ENCODE results near the gene PRKAG2. TPM values are rescaled to one million over a fixed set of nuclear protein-coding genes. Genes with fewer than 3 reads are reported as not detected.
"Not testable (repeated sequence)": the region's sequence is repeated elsewhere in the genome, so short reads cannot be mapped to it uniquely, and the experiment has no call there.

PRKAG2 gene
- total RNA-seq, 2 experiments from 2014 or later = 18.4 to 29.9 TPM

- DNase-seq (no peak), ATAC-seq (no peak)
- Mint-ChIP-seq H3K4me1 (peaks cover 10% of the 10 kb centered on the region), H3K9me3 (ENCODE audit: low read depth) (no peaks in the 10 kb centered on the region), H3K27me3 (no peaks in the 10 kb centered on the region), H3K4me3 (no peak overlapping the region), H3K27ac (no peak overlapping the region), H3K36me3 (no peaks in the 10 kb centered on the region)
- CTCF ChIA-PET = no interaction called here
Measured at GRCh38 chr7:151832138-151832537, 44.8 kb downstream of the PRKAG2 start.

DNA sequence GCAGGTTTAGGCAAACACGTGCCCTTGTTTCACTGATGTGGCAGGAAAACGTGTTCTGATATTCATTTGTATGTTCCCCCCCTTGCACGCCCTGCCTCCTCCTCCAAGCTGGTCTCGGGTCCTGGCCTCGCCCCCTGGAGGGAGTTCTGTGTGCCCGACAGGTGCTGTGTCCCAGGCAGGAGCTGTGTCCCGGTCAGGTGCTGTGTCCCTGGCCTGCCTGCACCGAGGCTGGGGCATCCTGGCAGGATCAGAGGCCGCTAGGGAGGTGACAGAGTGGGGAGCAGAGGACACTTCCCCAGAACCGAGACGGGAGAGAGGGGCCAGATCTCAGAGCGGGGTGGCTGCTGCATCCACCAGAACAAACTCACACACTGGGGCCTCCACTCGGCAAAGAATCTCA lies 45.3 kb downstream of the PRKAG2 start:
- peaks cover 10% of the 10 kb centered on the region for H3K4me1 Mint-ChIP-seq
- H3K36me3 Mint-ChIP-seq = no peaks in the 10 kb centered on the region
- DNase-seq = no peak
- no peak overlapping the region for H3K4me3 Mint-ChIP-seq
- CTCF ChIA-PET = no interaction called here
- no peaks in the 10 kb centered on the region for H3K27me3 Mint-ChIP-seq
- H3K27ac Mint-ChIP-seq = no peak overlapping the region
- ATAC-seq = no peak
- no peaks in the 10 kb centered on the region for H3K9me3 Mint-ChIP-seq (ENCODE audit: low read depth)

GRCh38 chr7:151830121-151830830 lies 46.6 kb downstream of the PRKAG2 start:
- Mint-ChIP-seq H3K4me3 (no peak overlapping the region), H3K4me1 (peaks cover 10% of the 10 kb centered on the region), H3K27ac (no peak overlapping the region), H3K9me3 (ENCODE audit: low read depth) (no peaks in the 10 kb centered on the region), H3K27me3 (no peaks in the 10 kb centered on the region), H3K36me3 (no peaks in the 10 kb centered on the region)
- ATAC-seq = no peak
- CTCF ChIA-PET = no interaction called here
- DNase-seq = no peak

- no peak overlapping the region for H3K27ac Mint-ChIP-seq
- DNase-seq = no peak
- H3K36me3 Mint-ChIP-seq = no peaks in the 10 kb centered on the region
Measured at GRCh38 chr7:151829707-151830106, 47.2 kb downstream of the PRKAG2 start.

GRCh38 chr7:151827620-151828019 lies 49.3 kb downstream of the PRKAG2 start:
- ATAC-seq = no peak
- Mint-ChIP-seq H3K27me3 (no peaks in the 10 kb centered on the region), H3K27ac (no peak overlapping the region), H3K4me3 (no peak overlapping the region), H3K4me1 (peaks cover 4% of the 10 kb centered on the region), H3K36me3 (no peaks in the 10 kb centered on the region), H3K9me3 (ENCODE audit: low read depth) (no peaks in the 10 kb centered on the region)
- CTCF ChIA-PET = interaction anchor here (0.6 kb wide), 1 partner anchor 47 kb away, joined by 3 read pairs; no protein-coding TSS in a partner anchor
- no peak for DNase-seq

More at GRCh38 chr7:151829707-151830106, 47.2 kb downstream of the PRKAG2 start:
- no peak overlapping the region for H3K4me3 Mint-ChIP-seq
- H3K27me3 Mint-ChIP-seq = no peaks in the 10 kb centered on the region
- H3K9me3 Mint-ChIP-seq (ENCODE audit: low read depth) = no peaks in the 10 kb centered on the region
- CTCF ChIA-PET = interaction anchor here (0.9 to 1.2 kb wide), 2 partner anchors 10 to 46 kb away, joined by 4 to 6 read pairs; no protein-coding TSS in a partner anchor
- no peak for ATAC-seq
- peaks cover 10% of the 10 kb centered on the region for H3K4me1 Mint-ChIP-seq

DNA sequence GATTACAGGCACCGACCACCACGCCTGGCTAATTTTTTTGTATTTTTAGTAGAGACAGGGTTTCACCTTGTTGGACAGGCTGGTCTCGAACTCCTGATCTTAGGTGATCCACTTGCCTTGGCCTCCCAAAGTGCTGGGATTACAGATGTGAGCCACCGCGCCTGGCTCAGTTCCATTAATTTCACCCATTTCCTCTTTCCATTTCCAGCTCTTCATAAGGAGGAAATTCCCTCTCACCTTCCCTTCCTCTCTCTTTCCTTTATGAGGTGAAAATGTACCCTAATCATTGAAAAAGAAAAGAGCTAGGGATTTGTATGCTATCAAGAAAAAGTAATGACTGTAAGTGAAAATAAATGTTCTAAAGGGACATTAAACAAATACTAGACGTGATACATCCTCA lies 50.6 kb downstream of the PRKAG2 start:
- DNase-seq; H3K27ac Mint-ChIP-seq; H3K4me3 Mint-ChIP-seq; H3K27me3 Mint-ChIP-seq; H3K9me3 Mint-ChIP-seq (ENCODE audit: low read depth); H3K36me3 Mint-ChIP-seq; H3K4me1 Mint-ChIP-seq; ATAC-seq; CTCF ChIA-PET: not testable (repeated sequence)

- H3K27ac Mint-ChIP-seq = no peak overlapping the region
- no peaks in the 10 kb centered on the region for H3K9me3 Mint-ChIP-seq (ENCODE audit: low read depth)
- H3K4me3 Mint-ChIP-seq = no peak overlapping the region
- DNase-seq = no peak
- CTCF ChIA-PET = no interaction called here
- ATAC-seq = no peak
- peaks cover 4% of the 10 kb centered on the region for H3K4me1 Mint-ChIP-seq
- no peaks in the 10 kb centered on the region for H3K27me3 Mint-ChIP-seq
- no peaks in the 10 kb centered on the region for H3K36me3 Mint-ChIP-seq
Measured at GRCh38 chr7:151825721-151826120, 51.2 kb downstream of the PRKAG2 start.

DNA sequence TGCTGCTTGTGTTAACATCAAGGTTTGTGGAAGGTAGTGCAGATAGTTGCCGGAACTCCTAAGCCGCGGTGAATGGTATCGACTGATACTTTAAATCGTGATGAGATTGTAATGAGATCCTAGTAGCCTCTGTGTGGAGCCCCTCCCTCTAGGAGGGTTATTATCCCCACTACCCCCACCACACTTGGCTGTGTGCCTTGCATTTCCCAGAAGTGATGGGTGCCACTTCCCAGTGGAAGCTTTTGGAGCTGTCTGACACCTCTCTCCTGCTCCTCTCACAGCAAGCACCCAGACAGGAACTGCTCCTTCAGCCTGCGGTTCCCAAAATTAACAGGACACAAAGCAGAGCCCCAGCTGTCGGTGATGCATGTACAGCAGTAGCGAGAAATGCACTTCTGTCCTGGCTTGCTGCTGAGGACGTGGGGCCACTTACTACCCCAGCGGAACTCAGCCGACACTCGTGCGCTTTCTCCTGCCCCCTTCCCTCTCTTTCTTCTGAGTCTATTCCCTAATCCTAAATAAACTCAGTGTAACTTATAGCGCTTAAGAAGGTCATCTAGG lies 52.5 kb downstream of the PRKAG2 start:
- no peaks in the 10 kb centered on the region for H3K36me3 Mint-ChIP-seq
- H3K27me3 Mint-ChIP-seq = no peaks in the 10 kb centered on the region
- peaks cover 4% of the 10 kb centered on the region for H3K4me1 Mint-ChIP-seq
- ATAC-seq = no peak
- CTCF ChIA-PET = no interaction called here
- no peak overlapping the region for H3K4me3 Mint-ChIP-seq
- no peak overlapping the region for H3K27ac Mint-ChIP-seq
- H3K9me3 Mint-ChIP-seq (ENCODE audit: low read depth) = no peaks in the 10 kb centered on the region
- no peak for DNase-seq

DNA sequence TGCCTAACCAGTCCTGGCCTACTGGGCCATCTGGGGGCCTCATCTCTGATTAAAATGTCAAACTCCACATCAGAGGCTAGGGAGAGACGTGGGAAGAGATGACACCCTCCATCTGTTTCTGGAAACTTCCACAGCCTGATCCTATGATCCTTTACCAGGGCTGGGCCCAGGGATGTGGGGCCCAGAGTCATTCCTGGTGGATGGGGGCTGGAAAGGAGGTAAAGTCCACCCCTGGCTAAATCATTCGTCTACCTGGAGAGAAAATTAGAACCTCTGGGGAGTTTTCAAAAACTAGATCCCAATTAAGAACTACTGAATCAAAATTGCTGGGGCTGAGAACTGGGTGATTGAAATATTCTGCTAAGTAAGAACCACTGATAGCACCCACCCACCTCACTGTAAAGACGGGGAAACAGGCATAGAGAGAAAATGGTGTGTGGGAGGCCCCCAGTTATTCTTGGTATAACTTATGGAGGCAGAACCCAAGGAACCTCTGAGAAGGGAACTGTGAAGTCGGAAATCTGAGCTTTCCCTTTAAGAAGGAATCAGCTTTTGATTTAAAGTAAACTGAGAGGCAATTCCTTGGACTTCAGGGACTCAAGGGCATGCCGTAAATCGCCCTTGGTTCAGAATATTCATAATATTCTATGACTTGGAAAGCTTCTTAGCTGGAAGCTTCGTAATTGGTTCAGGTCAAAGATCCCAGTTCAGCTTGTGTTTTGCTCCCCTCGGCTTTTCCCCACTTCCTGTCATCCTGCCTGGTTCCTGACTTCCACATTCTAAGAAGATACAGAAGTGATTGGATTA lies 53.1 kb downstream of the PRKAG2 start:
- Mint-ChIP-seq H3K4me1 (no peaks in the 10 kb centered on the region), H3K4me3 (no peak overlapping the region), H3K9me3 (ENCODE audit: low read depth) (no peaks in the 10 kb centered on the region), H3K27me3 (no peaks in the 10 kb centered on the region), H3K27ac (no peak overlapping the region), H3K36me3 (no peaks in the 10 kb centered on the region)
- CTCF ChIA-PET = no interaction called here
- DNase-seq (no peak), ATAC-seq (no peak)

GRCh38 chr7:151822541-151823181 lies 54.3 kb downstream of the PRKAG2 start:
- H3K27me3 Mint-ChIP-seq = no peaks in the 10 kb centered on the region
- no peaks in the 10 kb centered on the region for H3K9me3 Mint-ChIP-seq (ENCODE audit: low read depth)
- no peaks in the 10 kb centered on the region for H3K4me1 Mint-ChIP-seq
- no peaks in the 10 kb centered on the region for H3K36me3 Mint-ChIP-seq
- CTCF ChIA-PET = no interaction called here
- DNase-seq = no peak
- no peak overlapping the region for H3K4me3 Mint-ChIP-seq
- H3K27ac Mint-ChIP-seq = no peak overlapping the region
- ATAC-seq = no peak

GRCh38 chr7:151821806-151822540 lies 54.9 kb downstream of the PRKAG2 start:
- no peak overlapping the region for H3K27ac Mint-ChIP-seq
- H3K4me3 Mint-ChIP-seq = no peak overlapping the region
- ATAC-seq (no peak), DNase-seq (no peak)
- no peaks in the 10 kb centered on the region for H3K36me3 Mint-ChIP-seq
- no peaks in the 10 kb centered on the region for H3K9me3 Mint-ChIP-seq (ENCODE audit: low read depth)
- no peaks in the 10 kb centered on the region for H3K4me1 Mint-ChIP-seq
- no peaks in the 10 kb centered on the region for H3K27me3 Mint-ChIP-seq
- CTCF ChIA-PET = interaction anchor here (1.8 kb wide), 1 partner anchor 39 kb away, joined by 6 read pairs; no protein-coding TSS in a partner anchor

GRCh38 chr7:151821226-151821625 lies 55.7 kb downstream of the PRKAG2 start:
- ATAC-seq = no peak
- Mint-ChIP-seq H3K27me3 (no peaks in the 10 kb centered on the region), H3K36me3 (no peaks in the 10 kb centered on the region), H3K4me3 (no peak overlapping the region), H3K9me3 (ENCODE audit: low read depth) (no peaks in the 10 kb centered on the region), H3K27ac (no peak overlapping the region), H3K4me1 (no peaks in the 10 kb centered on the region)
- DNase-seq = no peak
- CTCF ChIA-PET = interaction anchor here (1.8 kb wide), 1 partner anchor 38 kb away, joined by 6 read pairs; no protein-coding TSS in a partner anchor
